NB4 (cell line): ENCODE measurements around the gene NETO2.

ENCODE experiments used
- CTCF ChIP-seq: IDR thresholded peaks from one replicate; pipeline ENCODE4 v1.5.1; 2012; ENCODE audit warnings: low read depth, low read length
- POLR2A ChIP-seq: IDR thresholded peaks from 2 replicates; pipeline ENCODE4 v1.6.1; 2011; ENCODE audit warnings: mild to moderate bottlenecking; ENCODE audit not compliant: insufficient read length; ENCODE audit errors: extremely low read depth

DNA sequence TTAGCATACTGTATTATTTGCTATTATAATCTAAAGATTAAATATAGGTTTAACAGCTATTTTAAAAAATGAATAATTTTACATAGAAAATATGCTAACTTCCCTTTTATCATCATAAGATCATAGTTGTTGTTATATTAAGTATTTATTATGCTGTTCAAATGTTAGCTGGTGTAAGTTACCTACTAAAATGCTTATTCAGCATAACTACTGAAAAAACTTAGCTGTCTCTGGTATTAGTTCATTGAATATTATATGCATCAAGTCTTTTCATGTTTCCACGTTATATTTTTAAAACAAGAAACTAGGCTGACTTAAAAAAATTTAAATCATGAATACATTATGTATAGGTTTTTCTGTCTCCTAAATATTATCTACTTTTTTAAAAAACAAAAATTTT is 62.6 kb downstream of the NETO2 start:
- TF ChIP-seq CTCF (no peak), POLR2A (no peak)
